ENCODE data around the gene TECTA.
"Not testable (repeated sequence)": the region's sequence is repeated elsewhere in the genome, so short reads cannot be mapped to it uniquely, and the experiment has no call there.

TECTA gene

DNA sequence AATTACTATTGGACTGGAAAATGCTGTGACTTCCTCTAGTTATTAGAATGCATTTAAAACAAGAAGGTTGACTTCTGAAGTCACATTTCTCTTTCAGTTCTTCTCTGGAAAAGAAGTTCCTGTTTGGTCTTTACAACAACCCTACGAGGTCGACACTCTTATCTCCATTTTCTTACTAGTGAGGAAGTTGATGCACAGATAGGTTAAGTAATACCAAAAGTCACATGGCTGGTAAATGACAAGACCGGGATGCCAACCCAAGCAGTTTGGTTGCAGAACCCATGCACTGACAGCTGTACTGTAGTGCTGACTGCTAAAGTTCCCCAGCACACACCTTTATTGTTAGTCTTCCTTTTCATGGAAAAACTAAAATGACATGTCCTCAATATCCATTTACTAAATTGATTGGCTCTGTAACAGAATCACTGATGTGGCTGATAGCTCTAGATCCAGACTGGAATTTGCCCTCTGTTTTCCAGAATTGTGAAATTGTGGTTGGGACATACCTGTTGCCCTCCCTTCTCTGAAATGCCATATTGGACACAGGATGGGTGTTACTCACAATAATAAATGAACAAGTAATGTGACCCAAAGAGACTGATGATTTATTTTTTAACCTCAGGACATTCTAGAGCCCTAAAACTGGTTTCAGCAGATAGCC, 9.4 kb upstream of the TECTA start:
- DNase-seq (ENCODE audit: low read depth in 2 of 2, low spot score in 1 of 2), result no peak

DNA sequence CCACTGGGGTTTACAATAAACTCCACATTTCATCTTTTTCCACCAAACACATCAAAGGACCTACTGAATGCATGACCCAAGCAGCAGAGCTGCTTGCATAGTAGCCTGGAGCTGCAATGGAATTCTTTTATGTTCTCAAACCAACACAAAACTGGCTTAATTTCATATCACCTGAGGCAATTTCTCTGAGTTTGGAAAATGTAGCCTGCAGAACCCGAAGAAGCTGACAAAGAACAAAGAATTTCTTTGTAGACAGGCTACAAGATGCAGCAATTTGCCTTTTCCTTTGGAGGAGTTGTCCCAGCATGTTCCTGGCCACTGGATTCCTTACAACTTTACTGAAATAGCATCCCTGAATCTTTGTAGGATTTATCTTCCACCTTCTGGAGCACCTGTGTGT, 5.5 kb upstream of the TECTA start:
- no peak for DNase-seq (ENCODE audit: low read depth in 2 of 2, low spot score in 1 of 2)

- no peak for DNase-seq (ENCODE audit: low read depth in 2 of 2, low spot score in 1 of 2)
Observed at GRCh38 chr11:121099364-121099763, 1.7 kb upstream of the TECTA start.

DNA sequence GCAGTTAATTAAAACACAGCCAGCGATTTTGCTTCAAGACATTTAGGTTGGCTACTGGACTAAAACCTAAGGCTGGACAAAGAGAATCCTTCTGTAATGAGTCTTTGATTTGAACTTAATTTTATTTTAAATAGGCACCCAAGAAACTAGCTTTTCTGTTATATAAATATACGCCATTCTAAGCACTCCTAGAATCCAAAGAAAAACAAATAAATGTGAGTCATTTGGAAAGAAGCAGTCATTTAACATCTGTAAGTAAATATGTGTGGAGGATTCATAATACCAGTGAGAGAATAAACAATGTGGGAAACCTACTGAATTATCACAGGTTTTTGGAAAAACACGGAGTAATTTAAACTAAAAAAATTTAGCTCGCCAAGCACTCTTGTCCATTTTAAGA, 1.2 kb upstream of the TECTA start:
- DNase-seq (ENCODE audit: low read depth in 2 of 2, low spot score in 1 of 2), result no peak

- DNase-seq (ENCODE audit: low read depth in 2 of 2, low spot score in 1 of 2), result no peak
Observed at GRCh38 chr11:121104312-121104762, 3.3 kb downstream of the TECTA start.

DNA sequence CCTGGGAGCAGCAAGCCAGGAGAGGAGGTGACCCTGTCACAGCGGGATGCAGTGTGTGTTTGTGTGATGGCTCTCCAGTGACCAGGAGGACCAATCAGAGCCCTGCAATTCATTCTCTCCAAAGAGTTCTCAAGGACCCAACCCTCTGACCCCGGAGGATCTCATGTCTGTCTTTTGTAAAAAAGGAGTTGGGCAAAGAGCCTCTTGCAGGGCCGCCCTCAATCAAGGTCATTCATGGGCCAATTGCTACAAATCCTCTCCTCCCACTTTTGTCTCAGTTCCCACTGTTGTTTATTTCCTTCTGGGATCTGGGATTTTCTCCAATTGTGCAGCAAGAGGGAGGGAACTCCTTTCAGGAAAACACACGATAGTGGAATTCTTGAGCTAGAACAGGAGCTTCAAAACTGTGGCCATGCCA, 4.0 kb downstream of the TECTA start:
- DNase-seq (ENCODE audit: low read depth in 2 of 2, low spot score in 1 of 2), result no peak

DNA sequence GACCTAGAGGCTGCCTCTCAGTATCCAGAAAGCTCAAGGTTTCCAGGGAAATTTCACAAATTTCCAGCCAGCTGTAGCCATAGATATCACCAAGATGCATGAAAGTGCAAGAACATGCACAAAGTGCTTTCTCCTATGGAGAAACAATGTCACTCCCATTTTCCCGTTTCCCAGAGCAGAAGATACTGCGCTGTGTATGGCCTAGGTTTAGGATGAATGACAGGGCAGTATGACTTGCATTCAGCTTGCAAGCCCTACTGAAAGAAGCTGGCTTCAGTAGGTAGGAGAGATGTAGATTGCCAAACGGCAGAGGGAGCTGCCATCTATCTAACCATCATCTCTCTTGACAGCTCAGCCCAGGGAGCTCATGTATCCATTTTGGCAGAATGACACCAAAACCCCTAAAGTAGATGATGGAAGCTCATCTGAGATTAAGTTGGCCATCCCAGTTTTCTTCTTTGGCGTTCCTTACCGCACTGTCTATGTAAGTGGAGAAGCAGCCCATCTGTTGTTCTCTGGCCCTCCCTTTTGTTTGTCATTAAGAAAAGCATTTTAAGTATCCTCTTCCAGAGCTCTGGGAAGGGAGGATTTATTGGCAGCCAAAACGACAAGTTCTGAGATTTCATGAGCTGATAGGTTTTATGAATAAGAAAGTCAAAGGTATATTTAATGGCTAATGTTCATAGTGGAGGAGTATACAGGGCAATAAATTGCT, 4.6 kb downstream of the TECTA start:
- no peak for DNase-seq (ENCODE audit: low read depth in 2 of 2, low spot score in 1 of 2)

DNA sequence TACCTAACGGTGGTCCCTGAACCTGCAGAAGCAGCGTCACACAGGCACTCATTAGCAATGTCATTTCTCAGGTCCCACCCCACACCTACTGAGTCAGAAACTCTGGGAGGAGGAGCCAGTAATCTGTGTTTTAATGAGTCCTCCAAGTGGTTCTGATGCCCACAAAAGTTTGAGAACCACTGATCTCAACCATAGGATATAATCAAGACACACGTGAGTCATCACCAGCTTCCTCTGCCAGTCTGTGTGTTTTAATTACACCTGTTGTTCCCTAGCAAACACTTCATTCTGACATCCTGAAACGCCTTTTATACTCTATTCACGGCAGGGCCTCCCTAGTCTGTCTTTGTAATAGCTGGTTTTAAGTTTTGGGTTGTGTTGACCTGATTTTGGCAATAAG, 5.8 kb downstream of the TECTA start:
- no peak for DNase-seq (ENCODE audit: low read depth in 2 of 2, low spot score in 1 of 2)

DNA sequence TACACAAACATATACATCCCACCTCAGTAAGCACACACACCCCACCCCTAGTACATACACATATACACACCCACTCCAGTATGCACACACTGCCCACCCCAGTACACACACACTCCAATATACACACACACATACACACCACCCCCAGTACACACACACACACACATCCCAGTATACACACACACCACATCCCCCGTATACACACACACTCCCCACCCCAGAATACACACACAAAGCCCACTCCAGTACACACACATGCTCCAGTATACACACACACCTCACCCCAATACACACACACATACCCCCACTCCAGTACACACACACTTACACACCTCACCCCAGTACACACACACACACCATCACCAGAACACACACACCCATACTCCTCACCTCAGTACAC, 7.4 kb downstream of the TECTA start:
- no peak for DNase-seq (ENCODE audit: low read depth in 2 of 2, low spot score in 1 of 2)

GRCh38 chr11:121109471-121109870, 8.4 kb downstream of the TECTA start:
- no peak for DNase-seq (ENCODE audit: low read depth in 2 of 2, low spot score in 1 of 2)

- DNase-seq (ENCODE audit: low read depth in 2 of 2, low spot score in 1 of 2), result no peak
Observed at GRCh38 chr11:121109916-121110586, 9.0 kb downstream of the TECTA start.

DNA sequence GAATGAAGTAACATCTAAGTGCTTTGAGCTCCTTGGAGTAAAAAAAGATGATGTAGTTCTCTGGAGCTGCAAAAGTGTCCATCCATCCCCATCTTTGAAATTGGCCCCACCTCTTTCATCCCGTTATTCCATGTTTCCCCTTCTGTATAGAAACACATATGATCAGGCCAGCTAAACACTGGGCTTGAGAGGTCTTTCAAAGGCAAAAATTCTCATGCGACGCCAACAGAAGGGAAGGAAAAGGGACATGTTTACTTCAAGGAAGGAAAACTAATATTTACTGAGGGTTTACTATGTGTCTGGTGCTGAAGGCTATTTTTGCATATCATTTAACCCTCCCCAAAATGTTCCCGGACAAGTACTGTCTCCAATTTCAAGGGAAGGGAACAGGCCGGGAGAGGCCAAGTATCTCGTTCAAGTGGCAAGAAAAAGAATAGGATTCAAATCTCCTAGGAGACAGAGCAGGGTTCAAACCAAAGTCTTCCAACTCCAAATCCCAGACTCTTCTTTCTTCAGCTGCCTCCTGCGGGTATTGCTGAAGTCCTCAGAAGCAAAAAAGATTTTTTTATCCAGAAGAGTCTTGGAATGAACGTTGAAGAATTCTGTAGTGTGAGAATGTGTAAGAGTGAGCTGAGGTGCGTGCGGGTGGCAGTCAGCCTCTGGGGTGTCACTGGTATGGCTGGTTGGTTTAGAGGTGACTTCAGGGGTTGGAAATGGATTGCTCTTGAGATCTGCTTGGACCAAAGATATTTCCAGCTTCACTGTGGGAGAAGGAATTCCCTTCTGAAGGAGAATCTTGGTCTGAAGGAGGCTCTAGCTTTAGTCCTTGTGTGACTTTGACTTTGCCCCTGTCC, 10.1 kb downstream of the TECTA start:
- DNase-seq (ENCODE audit: low read depth in 2 of 2, low spot score in 1 of 2), result no peak

- no peak for DNase-seq (ENCODE audit: low read depth in 2 of 2, low spot score in 1 of 2)
Observed at GRCh38 chr11:121112498-121113455, 11.7 kb downstream of the TECTA start.

DNA sequence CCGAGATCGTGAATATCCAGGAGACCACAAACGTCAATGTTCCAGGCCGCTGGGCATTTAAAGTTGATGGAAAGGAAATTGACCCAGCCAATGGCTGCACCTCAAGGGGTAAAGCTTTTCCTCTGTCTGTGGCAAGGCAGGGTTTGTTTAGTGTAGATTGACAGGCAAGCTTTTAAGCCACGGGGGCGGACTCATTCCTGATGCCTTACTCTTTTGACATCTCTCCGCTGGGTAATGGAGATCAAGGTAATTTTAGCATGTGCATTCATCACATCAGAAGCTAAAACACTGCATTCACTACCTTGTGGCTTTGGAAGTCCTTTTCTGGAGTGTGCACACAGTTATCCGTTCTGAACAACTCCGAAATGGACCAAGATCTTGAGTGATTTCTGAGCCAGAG, 12.6 kb downstream of the TECTA start:
- DNase-seq (ENCODE audit: low read depth in 2 of 2, low spot score in 1 of 2), result no peak

DNA sequence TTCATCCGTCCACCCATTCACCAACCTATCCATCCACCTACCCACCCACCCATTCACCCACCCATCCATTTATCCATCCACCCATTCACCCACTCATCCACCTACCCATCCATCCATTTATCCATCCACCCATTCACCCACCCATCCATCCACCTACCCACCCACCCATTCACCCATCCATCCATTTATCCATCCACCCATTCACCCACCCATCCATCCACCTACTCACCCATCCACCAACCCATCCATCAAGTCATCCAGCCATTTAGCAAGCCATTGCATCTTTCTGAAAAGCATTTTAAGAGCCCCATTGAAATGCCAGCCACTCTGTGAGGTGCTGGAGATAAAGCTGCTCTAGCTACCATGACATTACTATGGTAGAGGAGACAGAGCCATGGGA, 14.0 kb downstream of the TECTA start:
- not testable (repeated sequence) for DNase-seq (ENCODE audit: low read depth in 2 of 2, low spot score in 1 of 2)

DNA sequence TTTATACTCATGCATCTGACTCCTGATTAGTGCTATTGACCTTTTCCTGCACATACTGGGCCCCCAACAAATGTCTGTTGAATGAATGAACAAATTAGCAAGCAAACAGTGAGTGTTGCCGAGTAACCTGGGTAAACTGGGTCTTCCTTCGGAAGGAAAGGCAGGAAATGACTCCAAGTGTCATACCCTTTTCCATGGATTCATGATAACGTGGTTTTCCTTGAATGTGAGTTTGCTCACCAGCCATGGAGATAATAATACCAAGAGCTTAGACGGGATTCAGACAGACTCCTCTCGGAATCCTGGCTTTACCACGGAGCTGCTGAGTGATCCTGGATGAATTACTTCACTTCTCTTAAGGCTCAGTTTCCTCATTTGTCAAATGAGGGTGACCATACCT, 16.7 kb downstream of the TECTA start:
- DNase-seq (ENCODE audit: low read depth in 2 of 2, low spot score in 1 of 2), result no peak

DNA sequence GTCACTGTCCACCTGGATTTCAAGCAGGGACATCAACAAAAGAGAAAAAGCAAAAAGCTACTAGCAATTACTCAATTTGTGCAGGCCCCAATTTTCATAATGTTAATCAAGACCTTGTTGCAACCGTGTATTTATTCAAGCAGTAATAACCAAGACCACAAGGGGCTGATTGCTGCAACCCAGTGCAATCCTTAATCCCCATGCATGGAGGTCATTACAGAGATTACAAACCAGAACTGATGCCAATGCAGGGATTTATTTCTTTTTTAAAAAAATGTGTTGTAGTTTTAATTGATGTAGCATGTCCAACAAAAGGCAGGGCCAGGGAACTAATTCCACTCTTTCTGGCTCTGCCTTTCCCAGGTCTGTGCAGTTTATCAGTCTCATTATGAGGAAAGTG, 18.4 kb downstream of the TECTA start:
- DNase-seq (ENCODE audit: low read depth in 2 of 2, low spot score in 1 of 2), result no peak

GRCh38 chr11:121122328-121122727, 21.3 kb downstream of the TECTA start:
- no peak for DNase-seq (ENCODE audit: low read depth in 2 of 2, low spot score in 1 of 2)

DNA sequence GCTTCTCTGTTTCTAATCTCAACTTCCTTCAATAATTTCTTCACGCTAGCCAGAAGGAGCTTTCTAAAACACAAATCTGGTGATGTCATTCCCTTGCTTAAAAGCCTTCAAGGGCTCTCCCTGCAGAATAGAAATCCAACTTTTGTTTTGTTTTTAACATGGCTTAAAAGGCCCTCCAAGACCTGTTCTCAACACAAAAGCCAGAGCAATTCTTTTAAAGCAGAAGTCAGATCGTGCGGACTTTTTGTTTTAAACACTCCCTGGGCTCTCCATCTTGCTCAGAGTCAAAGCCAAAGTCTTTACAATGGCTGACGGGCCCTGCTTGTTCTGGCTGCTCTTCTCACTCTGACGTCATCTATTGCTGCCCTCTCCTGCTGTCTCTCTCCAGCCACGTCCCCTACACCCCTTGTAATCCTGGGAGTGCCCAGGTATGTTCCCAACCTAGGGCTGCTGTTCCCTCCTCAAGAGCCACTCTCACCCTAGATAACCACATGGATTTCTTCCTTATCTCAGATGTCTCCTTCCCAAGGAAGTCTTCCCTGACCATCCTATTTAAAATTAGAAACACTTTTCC, 22.5 kb downstream of the TECTA start:
- DNase-seq (ENCODE audit: low read depth in 2 of 2, low spot score in 1 of 2), result no peak

GRCh38 chr11:121127809-121128208, 26.8 kb downstream of the TECTA start:
- no peak for DNase-seq (ENCODE audit: low read depth in 2 of 2, low spot score in 1 of 2)
